ENCODE data around the gene FAM107A. TPM values are rescaled to one million over a fixed set of nuclear protein-coding genes. Genes with fewer than 3 reads are reported as not detected.

The FAM107A gene
- total RNA-seq, 1 donor from 2014 or later = not detected

DNA sequence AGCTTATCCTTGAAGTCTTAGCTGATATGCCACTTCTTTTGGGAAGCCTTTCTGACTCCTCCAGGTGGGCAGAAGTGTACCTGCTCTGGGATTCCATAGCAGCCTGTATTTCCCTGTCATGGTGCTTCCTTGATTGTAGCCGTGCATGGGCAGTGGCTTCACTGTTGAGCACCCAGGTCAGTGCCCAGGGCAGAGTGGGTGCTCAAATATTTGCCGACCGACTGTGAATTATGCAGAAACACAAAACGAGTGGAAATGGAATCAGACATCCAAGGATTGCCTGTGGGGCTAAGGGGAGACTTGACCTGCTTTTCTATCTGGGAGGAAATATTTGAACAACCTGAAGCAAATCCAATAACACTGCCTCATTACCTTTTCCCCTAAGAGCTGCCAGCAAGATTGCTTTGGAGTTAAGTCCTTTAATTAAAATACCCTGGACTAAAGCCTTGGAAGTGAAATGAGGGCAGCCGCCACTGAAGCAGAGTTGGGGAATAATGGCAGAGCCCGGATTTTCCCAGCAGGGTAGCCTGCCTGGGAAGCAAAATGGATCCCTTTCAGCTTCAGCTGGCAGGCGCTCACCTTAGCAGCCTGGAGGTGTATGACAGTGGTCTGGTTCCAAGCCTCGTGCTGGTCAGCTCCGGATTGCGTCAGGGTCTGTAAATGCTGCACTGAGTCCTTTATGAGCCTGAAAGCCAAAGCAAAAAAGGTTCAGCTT, 55.1 kb downstream of the FAM107A start:
- Mint-ChIP-seq H3K27me3 (ENCODE audit: unreplicated experiment) (no peaks in the 10 kb centered on the region), H3K4me1 (ENCODE audit: unreplicated experiment) (peaks cover 32% of the 10 kb centered on the region), H3K9me3 (ENCODE audit: unreplicated experiment) (no peaks in the 10 kb centered on the region), H3K36me3 (ENCODE audit: unreplicated experiment) (no peaks in the 10 kb centered on the region), H3K27ac (ENCODE audit: unreplicated experiment) (no peak overlapping the region), H3K4me3 (ENCODE audit: unreplicated experiment) (no peak overlapping the region)
- TF ChIP-seq, protein P1, sequence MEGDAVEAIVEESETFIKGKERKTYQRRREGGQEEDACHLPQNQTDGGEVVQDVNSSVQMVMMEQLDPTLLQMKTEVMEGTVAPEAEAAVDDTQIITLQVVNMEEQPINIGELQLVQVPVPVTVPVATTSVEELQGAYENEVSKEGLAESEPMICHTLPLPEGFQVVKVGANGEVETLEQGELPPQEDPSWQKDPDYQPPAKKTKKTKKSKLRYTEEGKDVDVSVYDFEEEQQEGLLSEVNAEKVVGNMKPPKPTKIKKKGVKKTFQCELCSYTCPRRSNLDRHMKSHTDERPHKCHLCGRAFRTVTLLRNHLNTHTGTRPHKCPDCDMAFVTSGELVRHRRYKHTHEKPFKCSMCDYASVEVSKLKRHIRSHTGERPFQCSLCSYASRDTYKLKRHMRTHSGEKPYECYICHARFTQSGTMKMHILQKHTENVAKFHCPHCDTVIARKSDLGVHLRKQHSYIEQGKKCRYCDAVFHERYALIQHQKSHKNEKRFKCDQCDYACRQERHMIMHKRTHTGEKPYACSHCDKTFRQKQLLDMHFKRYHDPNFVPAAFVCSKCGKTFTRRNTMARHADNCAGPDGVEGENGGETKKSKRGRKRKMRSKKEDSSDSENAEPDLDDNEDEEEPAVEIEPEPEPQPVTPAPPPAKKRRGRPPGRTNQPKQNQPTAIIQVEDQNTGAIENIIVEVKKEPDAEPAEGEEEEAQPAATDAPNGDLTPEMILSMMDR (IDR thresholded peaks at IDR 0.05) = no peak
- no peak for DNase-seq (ENCODE audit: extremely low spot score, unreplicated experiment)

DNA sequence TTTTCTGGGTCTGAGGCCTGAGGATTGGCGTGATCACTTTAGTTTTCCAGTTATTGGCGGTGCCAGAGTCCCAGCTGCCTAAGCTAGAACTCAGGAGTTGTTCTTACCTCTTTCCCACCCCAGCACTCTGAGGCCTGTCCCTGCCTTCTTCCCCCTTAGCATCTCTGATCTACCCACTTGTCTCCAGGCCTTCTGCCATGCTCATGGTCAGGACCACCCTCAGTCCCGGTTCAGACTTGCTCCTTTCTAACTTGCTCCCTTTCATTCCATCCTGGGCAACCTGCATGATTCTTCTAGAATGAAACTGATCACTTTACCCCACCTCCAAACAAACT, 55.9 kb downstream of the FAM107A start:
- DNase-seq (ENCODE audit: extremely low spot score, unreplicated experiment) = no peak
- TF ChIP-seq, protein P1 (IDR thresholded peaks at IDR 0.05) = no peak

DNA sequence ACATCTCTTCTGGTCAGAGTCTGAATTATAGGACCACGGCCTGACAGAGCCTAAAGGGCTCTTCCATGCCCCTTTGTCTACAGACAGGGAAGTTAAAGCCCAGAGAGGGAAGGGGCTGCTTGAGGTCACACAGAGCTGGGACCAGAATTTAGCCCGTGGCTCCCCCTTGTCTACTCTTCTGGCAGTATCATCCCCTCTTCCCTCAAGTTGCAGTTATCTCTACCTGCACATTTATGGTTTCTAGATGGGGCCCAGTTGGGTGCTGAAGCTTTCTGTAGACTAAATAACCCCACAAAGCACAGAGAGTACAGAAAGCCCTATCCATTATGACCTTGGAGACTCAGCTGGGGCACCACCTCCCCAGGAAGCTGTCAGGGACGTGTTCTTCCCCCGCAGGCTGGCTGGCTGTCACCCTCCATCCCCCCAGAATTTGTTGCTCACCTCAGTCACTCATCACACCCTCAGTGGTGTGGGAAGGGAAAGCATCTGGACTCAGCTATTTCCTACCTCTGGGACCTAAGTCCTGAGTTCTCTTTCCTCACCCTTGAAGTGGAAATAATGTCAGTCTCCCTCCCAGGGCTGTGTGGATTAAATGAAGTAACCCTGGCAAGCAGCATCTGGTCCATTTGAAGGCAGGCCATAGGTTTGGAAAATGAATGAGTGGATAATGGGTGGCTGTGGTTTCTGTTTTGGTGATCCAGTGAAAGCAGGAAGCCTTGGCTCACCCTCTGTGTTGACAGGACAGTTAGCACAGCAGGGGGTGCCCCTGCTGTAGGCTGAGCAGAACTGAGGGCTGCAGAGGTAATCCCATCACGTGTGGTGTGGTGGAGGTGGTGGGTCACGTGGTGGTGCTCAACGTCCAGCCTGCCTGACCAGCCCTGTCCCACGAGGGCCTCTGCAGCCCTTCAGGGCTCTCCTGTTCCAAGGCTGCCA, 56.5 kb downstream of the FAM107A start:
- Mint-ChIP-seq H3K4me3 (ENCODE audit: unreplicated experiment) (no peak overlapping the region), H3K27ac (ENCODE audit: unreplicated experiment) (no peak overlapping the region), H3K9me3 (ENCODE audit: unreplicated experiment) (no peaks in the 10 kb centered on the region), H3K4me1 (ENCODE audit: unreplicated experiment) (peaks cover 24% of the 10 kb centered on the region), H3K36me3 (ENCODE audit: unreplicated experiment) (no peaks in the 10 kb centered on the region), H3K27me3 (ENCODE audit: unreplicated experiment) (no peaks in the 10 kb centered on the region)
- TF ChIP-seq, protein P1 (IDR thresholded peaks at IDR 0.05) = no peak
- DNase-seq (ENCODE audit: extremely low spot score, unreplicated experiment) = no peak

More for the DNA sequence above, 55.9 kb downstream of the FAM107A start:
- Mint-ChIP-seq H3K27ac (ENCODE audit: unreplicated experiment) (no peak overlapping the region), H3K27me3 (ENCODE audit: unreplicated experiment) (no peaks in the 10 kb centered on the region), H3K4me3 (ENCODE audit: unreplicated experiment) (no peak overlapping the region), H3K36me3 (ENCODE audit: unreplicated experiment) (no peaks in the 10 kb centered on the region), H3K9me3 (ENCODE audit: unreplicated experiment) (no peaks in the 10 kb centered on the region), H3K4me1 (ENCODE audit: unreplicated experiment) (peaks cover 27% of the 10 kb centered on the region)

DNA sequence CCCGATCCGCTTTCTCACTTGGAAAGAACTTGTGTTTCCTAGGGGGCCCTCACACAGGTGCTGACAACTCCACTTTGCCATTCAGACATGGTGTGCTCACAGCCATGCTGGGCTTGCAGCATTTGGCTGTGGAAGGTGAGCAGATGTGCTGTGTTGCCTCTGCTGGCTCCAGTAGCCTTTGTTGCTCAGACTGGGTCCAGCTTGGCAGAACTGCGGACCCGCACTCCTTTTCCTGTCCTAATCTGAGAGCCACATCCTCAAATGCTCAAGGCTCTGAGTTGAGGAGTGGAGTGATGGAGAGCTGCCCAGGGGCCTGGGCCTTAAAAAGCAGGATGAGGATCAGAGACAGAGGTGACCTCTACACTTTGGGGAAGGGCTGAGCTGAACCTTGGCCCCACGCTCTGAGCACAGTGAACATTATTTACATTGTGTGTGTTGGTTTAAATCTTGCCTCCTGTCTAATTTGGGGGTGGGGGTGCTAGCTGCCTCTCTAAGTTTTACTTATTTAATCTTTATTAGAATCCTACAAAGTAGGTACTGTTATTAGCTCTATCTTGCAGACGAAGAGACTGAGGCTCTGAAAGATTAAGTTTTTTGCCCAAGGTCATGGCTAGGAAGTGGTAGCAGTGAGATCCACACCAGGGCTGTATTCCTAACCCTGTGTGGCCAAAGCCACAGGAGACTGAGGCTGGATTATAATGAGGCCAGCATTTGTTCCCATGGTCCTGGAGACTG, 57.4 kb downstream of the FAM107A start:
- no peak overlapping the region for H3K4me3 Mint-ChIP-seq (ENCODE audit: unreplicated experiment)
- no peak overlapping the region for H3K27ac Mint-ChIP-seq (ENCODE audit: unreplicated experiment)
- no peaks in the 10 kb centered on the region for H3K36me3 Mint-ChIP-seq (ENCODE audit: unreplicated experiment)
- H3K9me3 Mint-ChIP-seq (ENCODE audit: unreplicated experiment) = no peaks in the 10 kb centered on the region
- DNase-seq (ENCODE audit: extremely low spot score, unreplicated experiment) = no peak
- H3K27me3 Mint-ChIP-seq (ENCODE audit: unreplicated experiment) = no peaks in the 10 kb centered on the region
- TF ChIP-seq, protein P1 (IDR thresholded peaks at IDR 0.05) = no peak
- H3K4me1 Mint-ChIP-seq (ENCODE audit: unreplicated experiment) = peaks cover 22% of the 10 kb centered on the region

All from osteocyte (in vitro differentiated cells).